ENCODE measurements around the gene CHCHD6. TPM values are rescaled to one million over a fixed set of nuclear protein-coding genes. Genes with fewer than 3 reads are reported as not detected.

The CHCHD6 gene, protein sequence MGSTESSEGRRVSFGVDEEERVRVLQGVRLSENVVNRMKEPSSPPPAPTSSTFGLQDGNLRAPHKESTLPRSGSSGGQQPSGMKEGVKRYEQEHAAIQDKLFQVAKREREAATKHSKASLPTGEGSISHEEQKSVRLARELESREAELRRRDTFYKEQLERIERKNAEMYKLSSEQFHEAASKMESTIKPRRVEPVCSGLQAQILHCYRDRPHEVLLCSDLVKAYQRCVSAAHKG
- total RNA-seq: 29.7 to 31.2 TPM (median 31.0 TPM) in 3 replicates

DNA sequence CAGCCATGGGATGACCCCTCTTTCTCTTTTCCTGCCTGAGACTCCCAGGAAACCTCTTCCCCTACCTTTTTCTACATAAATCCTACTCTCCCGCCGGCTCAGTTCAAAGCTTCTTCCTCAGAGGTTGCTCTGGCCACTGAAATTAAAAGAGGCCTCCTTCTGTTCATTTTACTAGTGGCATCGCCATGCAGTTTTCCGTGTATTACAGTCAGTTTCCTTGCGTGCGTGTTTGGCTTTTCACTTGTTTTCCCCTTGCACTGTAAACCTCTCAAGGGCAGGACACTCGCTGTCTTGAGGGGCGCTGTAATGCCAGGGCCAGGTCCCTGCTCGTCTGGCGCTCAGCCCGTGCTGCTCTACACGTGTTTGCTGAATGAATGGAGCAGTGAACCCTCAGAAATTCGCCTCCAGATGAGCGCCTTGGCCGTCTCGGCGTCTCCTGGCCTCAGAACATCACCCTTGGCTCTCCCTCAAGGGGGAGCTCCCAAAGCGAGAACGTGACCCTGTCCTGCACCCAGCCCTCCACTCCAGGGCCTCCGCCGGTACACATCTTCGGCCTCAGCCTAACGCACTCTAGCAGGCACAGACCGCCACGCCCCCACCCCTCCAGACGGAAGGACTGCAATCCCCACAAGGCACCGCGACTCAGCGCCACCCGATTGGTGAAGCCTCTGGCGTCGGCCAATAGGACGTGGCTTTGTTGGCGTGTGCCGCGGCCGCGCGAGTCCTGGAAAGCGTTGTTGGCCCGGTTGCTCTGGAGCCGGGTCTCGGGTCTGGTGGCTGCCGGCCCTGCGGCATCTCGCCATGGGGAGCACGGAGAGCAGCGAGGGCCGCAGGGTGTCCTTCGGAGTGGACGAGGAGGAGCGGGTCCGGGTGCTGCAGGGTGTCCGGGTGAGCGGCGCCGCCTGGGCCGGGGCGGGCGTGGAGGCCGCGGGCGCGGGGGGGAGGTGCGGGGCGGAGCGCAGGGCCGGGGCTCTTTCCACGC, at the start of gene CHCHD6:
TSS of gene CHCHD6 (plus strand) at position 729 of the 982 bp plus-strand sequence. CDS start at position 802, 73 bp downstream.
- Mint-ChIP-seq H3K4me3 (peak within 1 kb of the TSS; percentile 97), H3K27me3 (ENCODE audit: low read depth) (peaks cover 21% of the 10 kb centered on the region), H3K36me3 (peaks cover 2% of the 10 kb centered on the region), H3K4me1 (peaks cover 16% of the 10 kb centered on the region), H3K9me3 (peaks cover 9% of the 10 kb centered on the region), H3K27ac (peak within 1 kb of the TSS; percentile 89)
- DNase-seq (ENCODE audit: low spot score in 2 of 2, unreplicated experiment in 2 of 2): peak; percentile 92 to 97
- TF ChIP-seq, protein P1, sequence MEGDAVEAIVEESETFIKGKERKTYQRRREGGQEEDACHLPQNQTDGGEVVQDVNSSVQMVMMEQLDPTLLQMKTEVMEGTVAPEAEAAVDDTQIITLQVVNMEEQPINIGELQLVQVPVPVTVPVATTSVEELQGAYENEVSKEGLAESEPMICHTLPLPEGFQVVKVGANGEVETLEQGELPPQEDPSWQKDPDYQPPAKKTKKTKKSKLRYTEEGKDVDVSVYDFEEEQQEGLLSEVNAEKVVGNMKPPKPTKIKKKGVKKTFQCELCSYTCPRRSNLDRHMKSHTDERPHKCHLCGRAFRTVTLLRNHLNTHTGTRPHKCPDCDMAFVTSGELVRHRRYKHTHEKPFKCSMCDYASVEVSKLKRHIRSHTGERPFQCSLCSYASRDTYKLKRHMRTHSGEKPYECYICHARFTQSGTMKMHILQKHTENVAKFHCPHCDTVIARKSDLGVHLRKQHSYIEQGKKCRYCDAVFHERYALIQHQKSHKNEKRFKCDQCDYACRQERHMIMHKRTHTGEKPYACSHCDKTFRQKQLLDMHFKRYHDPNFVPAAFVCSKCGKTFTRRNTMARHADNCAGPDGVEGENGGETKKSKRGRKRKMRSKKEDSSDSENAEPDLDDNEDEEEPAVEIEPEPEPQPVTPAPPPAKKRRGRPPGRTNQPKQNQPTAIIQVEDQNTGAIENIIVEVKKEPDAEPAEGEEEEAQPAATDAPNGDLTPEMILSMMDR (IDR thresholded peaks at IDR 0.05; ENCODE audit: unreplicated experiment): no peak

DNA sequence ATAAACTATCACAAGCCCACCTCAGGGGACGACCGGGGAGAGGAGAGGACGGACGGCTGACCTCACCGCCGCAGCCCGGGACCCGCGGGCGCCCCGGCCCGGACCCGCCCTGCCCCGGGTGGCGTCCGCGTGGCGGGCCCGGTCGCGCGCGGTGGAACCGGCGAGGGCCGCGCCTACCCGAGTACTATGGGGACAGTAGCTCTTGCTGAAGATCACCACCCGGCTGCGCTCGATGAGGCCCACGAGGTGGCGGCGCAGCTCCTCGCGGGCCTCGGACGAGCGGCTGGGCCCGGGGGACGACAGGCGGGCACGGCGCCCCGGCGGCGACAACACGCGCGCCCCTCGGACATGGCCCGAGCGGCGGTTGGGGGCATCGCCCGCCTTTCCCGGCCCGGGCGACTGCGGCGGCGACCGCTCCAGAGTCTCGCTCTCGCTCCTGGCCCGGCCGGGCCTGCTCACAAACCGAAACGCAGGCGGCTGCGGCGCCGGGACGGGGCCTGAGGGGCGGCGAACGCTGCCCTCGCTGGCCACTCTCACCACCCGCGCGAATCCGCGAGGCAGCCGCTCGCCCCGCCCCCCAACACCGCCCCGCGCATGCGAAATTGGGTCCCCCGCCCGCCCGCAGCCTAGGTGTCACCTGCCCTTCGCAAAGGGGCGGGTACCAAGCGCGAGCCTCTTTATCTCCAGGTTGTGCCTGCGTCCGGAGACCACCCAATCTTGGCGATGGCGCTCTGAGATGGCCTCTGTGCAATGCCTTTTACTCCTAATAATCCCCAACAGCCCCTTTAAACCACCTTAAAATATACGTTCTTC, 49.3 kb upstream of the CHCHD6 start, which contains the start of gene TXNRD3:
TSS of gene TXNRD3 (minus strand) at position 554 of the 813 bp plus-strand sequence.
- Mint-ChIP-seq H3K27me3 (ENCODE audit: low read depth) (peaks cover 20% of the 10 kb centered on the region), H3K27ac (peak within 1 kb of the TSS; percentile 67), H3K4me3 (peak within 1 kb of the TSS; percentile 84), H3K36me3 (peaks cover 4% of the 10 kb centered on the region), H3K9me3 (peaks cover 7% of the 10 kb centered on the region), H3K4me1 (peaks cover 13% of the 10 kb centered on the region)
- TF ChIP-seq, protein P1 (IDR thresholded peaks at IDR 0.05; ENCODE audit: unreplicated experiment): no peak
- peak; percentile 58 to 79 for DNase-seq (ENCODE audit: low spot score in 2 of 2, unreplicated experiment in 2 of 2)

DNA sequence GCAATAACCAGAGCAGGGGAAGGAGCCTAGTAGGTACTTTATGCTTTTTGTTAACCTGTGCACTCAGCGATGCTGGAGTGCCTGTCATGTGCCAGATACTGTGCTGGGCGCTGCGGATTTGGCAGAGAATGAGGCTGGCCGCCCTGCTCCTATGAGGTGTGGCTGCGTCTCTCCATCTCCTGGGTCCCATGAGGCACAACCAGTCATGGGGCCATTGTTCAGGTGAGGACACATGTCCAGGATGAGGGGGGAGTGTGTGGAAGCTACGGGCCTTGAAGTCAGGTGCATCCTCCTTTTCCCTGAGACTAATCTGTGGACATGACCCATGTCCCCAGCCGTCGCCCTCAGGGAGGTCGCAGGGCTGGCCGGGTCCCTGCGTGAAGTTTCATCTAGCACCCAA, 48.2 kb upstream of the CHCHD6 start:
- Mint-ChIP-seq H3K4me3 (peak overlapping the region; percentile 84), H3K27me3 (ENCODE audit: low read depth) (peaks cover 31% of the 10 kb centered on the region), H3K36me3 (peaks cover 2% of the 10 kb centered on the region), H3K4me1 (peaks cover 13% of the 10 kb centered on the region), H3K27ac (no peak overlapping the region), H3K9me3 (peaks cover 5% of the 10 kb centered on the region)
- TF ChIP-seq, protein P1 (IDR thresholded peaks at IDR 0.05; ENCODE audit: unreplicated experiment): no peak
- DNase-seq (ENCODE audit: low spot score in 2 of 2, unreplicated experiment in 2 of 2): no peak

DNA sequence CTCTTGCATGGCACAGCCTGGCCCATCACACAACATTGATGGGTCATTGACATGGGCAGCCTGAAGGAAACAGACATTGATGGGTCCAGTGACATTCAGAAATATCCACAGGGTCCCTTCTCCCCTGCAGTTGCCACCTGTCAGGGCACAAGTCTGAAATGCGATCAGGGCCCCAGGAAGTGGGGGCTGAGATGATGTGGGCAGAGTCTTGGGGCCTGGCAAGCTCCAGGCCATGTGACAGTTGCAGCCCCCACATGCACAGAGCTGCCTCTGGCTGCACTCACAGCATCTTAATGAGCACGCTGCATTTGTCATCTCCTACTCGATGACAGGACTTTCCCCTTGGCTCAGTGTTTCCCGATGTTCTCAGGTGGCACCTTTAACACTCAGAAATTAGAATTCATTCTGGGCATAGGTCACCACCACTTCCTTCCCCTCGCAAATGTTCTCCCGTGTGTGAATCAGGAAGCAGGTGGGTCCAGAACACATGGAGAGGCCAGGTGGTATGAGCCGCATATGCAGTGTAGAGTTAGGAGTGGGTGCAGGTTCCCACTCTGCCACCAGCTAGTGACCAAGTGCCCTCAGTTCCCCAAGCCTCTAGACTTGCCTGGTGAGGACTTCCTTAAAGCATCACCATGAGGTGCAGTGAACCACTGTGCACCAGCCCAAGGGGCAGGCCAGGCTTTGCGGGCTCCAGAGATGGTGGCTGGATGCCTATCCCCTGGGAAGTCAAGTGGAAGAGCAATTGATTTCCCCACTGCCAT, 47.5 kb upstream of the CHCHD6 start:
- peaks cover 13% of the 10 kb centered on the region for H3K4me1 Mint-ChIP-seq
- H3K36me3 Mint-ChIP-seq: peaks cover under 1% of the 10 kb centered on the region
- DNase-seq (ENCODE audit: low spot score in 2 of 2, unreplicated experiment in 2 of 2): no peak
- H3K4me3 Mint-ChIP-seq: no peak overlapping the region
- peaks cover 38% of the 10 kb centered on the region for H3K27me3 Mint-ChIP-seq (ENCODE audit: low read depth)
- TF ChIP-seq, protein P1 (IDR thresholded peaks at IDR 0.05; ENCODE audit: unreplicated experiment): no peak
- H3K9me3 Mint-ChIP-seq: peaks cover 9% of the 10 kb centered on the region
- H3K27ac Mint-ChIP-seq: no peak overlapping the region
